A549 (cell line): ENCODE data around the gene BMP4. TPM values are rescaled to one million over a fixed set of nuclear protein-coding genes. Genes with fewer than 3 reads are reported as not detected.

Experiments
- ATAC-seq, 2 experiments: fragments of 200-7000 bp in 1 of 2; fragments of >200 bp in 1 of 2; cut with Nextera tagmentation in 1 of 2; cut with Tn5 transposase in 1 of 2; 3 replicates each; pipeline versions ENCODE4 v1.8.0 to v1.9.1; 2018 to 2020; ENCODE audit warnings: mild to moderate bottlenecking in 1 of 2, moderate library complexity in 1 of 2
- CTCF ChIA-PET: fragments of 300-600 bp; sonication (Branson Sonifier 250); formaldehyde crosslinking; extraction: SDS; loops from one replicate; lab custom pipeline; 2021; ENCODE audit warnings: antibody characterized with exemption, inconsistent platforms; lab: Yijun Ruan, JAX
- POLR2A ChIA-PET: fragments of 350-600 bp; formaldehyde crosslinking; extraction: SDS; loops from one replicate; lab custom pipeline; 2021; ENCODE audit warnings: antibody characterized with exemption, inconsistent platforms; lab: Yijun Ruan, JAX
- DNase-seq, 2 experiments: peaks; one replicate each; pipeline versions ENCODE4 v3.0.0 to v3.0.0-alpha.2; 2011 to 2016; ENCODE audit warnings: low read depth in 1 of 2, low spot score in 1 of 2
- FAIRE-seq: peaks from 2 replicates; lab custom pipeline; 2011; peaks lifted over from hg19 to GRCh38; lab: Jason Lieb, UNC
- H3K27ac ChIP-seq, 2 experiments: fragments of >200 bp; sonication (Bioruptor Twin); formaldehyde crosslinking; 3 replicates each; pipeline ENCODE4 v1.5.1; 2016 to 2017
- H3K4me1 ChIP-seq: fragments of >200 bp; sonication (Bioruptor Twin); formaldehyde crosslinking; 3 replicates; pipeline ENCODE4 v1.6.1; 2016
- H3K4me2 ChIP-seq: fragments of >200 bp; sonication (Bioruptor Twin); formaldehyde crosslinking; 3 replicates; pipeline ENCODE4 v1.6.1; 2016
- H3K4me3 ChIP-seq: fragments of >200 bp; sonication (Bioruptor Twin); formaldehyde crosslinking; 3 replicates; pipeline ENCODE4 v1.5.1; 2016
- H3K9me3 ChIP-seq: fragments of >200 bp; sonication (Bioruptor Twin); formaldehyde crosslinking; 3 replicates; pipeline ENCODE4 v1.6.1; 2016
- EHMT2 ChIP-seq: fragments of 200-600 bp; sonication (generic); IDR thresholded peaks from 2 replicates; pipeline ENCODE4 v1.6.1; 2016; ENCODE audit warnings: antibody characterized with exemption, low read depth, mild to moderate bottlenecking, moderate library complexity
- GATA3 ChIP-seq: IDR thresholded peaks from 2 replicates; pipeline ENCODE4 v1.6.1; 2012; ENCODE audit warnings: borderline replicate concordance
- JUN ChIP-seq, 2 experiments: fragments of >200 bp; sonication (Bioruptor Twin); formaldehyde crosslinking; IDR thresholded peaks; 2 replicates in 1 of 2; 3 replicates in 1 of 2; pipeline ENCODE4 v1.6.1; 2016 to 2017
- MAFK ChIP-seq: fragments of 450-650 bp; IDR thresholded peaks from 2 replicates; pipeline ENCODE4 v1.6.1; 2014; ENCODE audit not compliant: partially characterized antibody
- RAD21 ChIP-seq, 2 experiments: fragments of >200 bp in 1 of 2; sonication (Bioruptor Twin) in 1 of 2; formaldehyde crosslinking in 1 of 2; IDR thresholded peaks in 1 of 2; conservative IDR thresholded peaks in 1 of 2; 2 replicates in 1 of 2; 3 replicates in 1 of 2; pipeline ENCODE4 v1.6.1; 2012 to 2018; ENCODE audit warnings: inconsistent platforms in 1 of 2
- RCOR1 ChIP-seq: fragments of 150-350 bp; IDR thresholded peaks from 2 replicates; pipeline ENCODE4 v1.6.1; 2014; ENCODE audit warnings: antibody characterized with exemption, low read length, low read depth
- SMC3 ChIP-seq: fragments of >200 bp; sonication (Bioruptor Twin); formaldehyde crosslinking; IDR thresholded peaks from 3 replicates; pipeline ENCODE4 v1.6.1; 2018; ENCODE audit warnings: inconsistent platforms
- ZFP36 ChIP-seq: fragments of 450-650 bp; IDR thresholded peaks from 2 replicates; pipeline ENCODE4 v1.6.1; 2014; ENCODE audit warnings: borderline replicate concordance; ENCODE audit not compliant: partially characterized antibody
- WGBS: methylation state at CpG from one replicate; pipeline ENCODE4 v1.1.6; 2017; ENCODE audit errors: missing lambda C conversion rate; 5-methylcytosine and 5-hydroxymethylcytosine counted together
- polyA plus RNA-seq, 4 experiments: library from polyadenylated mRNA; depleted of rRNA in 3 of 4; stranded (reverse); fragments of >200 nt; fragmentation: RNase III in 1 of 4; extraction: RNeasy Plus Mini Kit Qiagen cat#74134 plus additional on column Dnase treatment in 1 of 4; gene quantifications; 2 replicates in 3 of 4; 3 replicates in 1 of 4; pipeline ENCODE4 v1.2.3, GENCODE V29; 2011 to 2017
- TF ChIP-seq, protein P1 (sequence below): fragments of 250-450 bp; sonication (Bioruptor Pico); IDR thresholded peaks from 2 replicates; pipeline ENCODE4 v1.5.0; 2020; ENCODE audit warnings: low read depth, mild to moderate bottlenecking, moderate library complexity
- TF ChIP-seq, protein P2 (sequence below): fragments of 200-600 bp; sonication (generic); IDR thresholded peaks from 2 replicates; pipeline ENCODE4 v1.6.1; 2016; ENCODE audit warnings: antibody characterized with exemption, mild to moderate bottlenecking, moderate library complexity
- TF ChIP-seq, protein P3 (sequence below): fragments of >200 bp; sonication (Bioruptor Twin); formaldehyde crosslinking; IDR thresholded peaks from 2 replicates; pipeline ENCODE4 v1.6.1; 2016

Gene BMP4
- polyA plus RNA-seq, 2 of the 4 experiments (the other 2 are of a cell fraction): 4.1 to 8.9 TPM

DNA sequence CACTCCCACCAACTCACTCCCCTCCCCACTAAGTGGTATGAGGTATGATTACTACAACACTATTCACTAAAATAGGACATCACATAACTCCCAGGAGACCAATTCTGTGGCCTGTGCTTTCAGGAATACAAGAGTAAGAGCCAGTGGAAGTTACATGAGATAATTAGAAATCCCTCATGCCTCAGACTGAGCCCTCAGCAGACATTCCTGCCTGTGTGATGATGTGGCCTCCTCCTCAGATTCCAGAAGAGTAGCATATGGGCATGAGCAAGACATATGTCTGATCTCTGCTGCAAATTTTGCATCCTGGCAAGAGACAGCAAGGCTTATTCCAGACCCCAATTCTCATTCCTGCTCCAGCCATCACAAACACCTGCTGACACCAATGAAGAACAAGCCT is 46.0 kb upstream of the BMP4 start:
- peaks cover 31% of the 10 kb centered on the region for H3K4me1 ChIP-seq
- ChIA-PET POLR2A (no interaction called here), CTCF (interaction anchor here (1.4 kb wide), 1 partner anchor 13 kb away, joined by 5 read pairs; no protein-coding TSS in a partner anchor)
- DNase-seq: no peak
- H3K9me3 ChIP-seq: no peaks in the 10 kb centered on the region
- H3K27ac ChIP-seq: no peak overlapping the region
- no peak for TF ChIP-seq EHMT2
- TF ChIP-seq JUN (IDR thresholded peaks at IDR 0.05): no peak
- TF ChIP-seq, protein P1, sequence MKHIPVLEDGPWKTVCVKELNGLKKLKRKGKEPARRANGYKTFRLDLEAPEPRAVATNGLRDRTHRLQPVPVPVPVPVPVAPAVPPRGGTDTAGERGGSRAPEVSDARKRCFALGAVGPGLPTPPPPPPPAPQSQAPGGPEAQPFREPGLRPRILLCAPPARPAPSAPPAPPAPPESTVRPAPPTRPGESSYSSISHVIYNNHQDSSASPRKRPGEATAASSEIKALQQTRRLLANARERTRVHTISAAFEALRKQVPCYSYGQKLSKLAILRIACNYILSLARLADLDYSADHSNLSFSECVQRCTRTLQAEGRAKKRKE (CRISPR knock-in tag): no peak
- TF ChIP-seq, all 56 proteins: peak for 0
- ATAC-seq (no peak), FAIRE-seq (no peak)
- H3K4me3 ChIP-seq: no peak overlapping the region
- no peak overlapping the region for H3K4me2 ChIP-seq

DNA sequence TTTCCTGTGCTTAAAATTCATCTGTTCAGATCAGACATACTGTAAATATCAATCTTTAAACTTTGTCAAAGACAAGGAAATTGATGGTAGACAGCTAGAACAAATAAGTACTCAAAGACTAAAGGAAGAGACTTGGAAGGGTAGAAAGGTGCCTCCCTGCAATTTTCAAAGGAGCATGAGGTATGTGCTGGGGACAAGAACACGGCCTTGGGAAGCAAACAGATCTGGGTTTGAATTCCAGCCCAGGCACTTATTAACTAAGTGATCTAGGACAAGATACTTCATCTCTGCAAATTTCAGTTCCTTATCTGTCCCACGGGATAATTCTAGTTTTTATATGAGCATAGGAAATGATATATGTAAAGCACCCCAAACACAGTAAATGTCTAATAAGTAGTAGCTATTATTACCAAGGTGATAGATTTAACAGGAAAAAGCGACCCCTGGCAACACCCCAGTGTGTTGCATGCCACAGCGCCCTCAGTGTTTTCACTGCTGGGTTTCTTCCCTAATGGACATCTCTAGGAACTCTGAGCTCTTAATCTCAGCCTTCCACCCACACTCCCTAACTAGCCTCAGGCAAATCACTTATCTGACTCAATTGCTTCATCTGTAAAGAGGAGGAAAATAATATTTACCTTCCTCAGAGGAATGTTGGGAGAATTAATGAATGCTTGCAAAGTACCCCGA is 44.7 kb upstream of the BMP4 start:
- POLR2A ChIA-PET: no interaction called here
- CTCF ChIA-PET: interaction anchor here (1.1 to 1.6 kb wide), 2 partner anchors 42 to 328 kb away, joined by 3 to 6 read pairs; no protein-coding TSS in a partner anchor
- ATAC-seq (peak in 1 of 2 experiments; percentile 51; a peak in 3 of 6 replicates), FAIRE-seq (no peak), DNase-seq (peak in 1 of 2 experiments; percentile 22)
- H3K9me3 ChIP-seq: no peaks in the 10 kb centered on the region
- H3K27ac ChIP-seq: no peak overlapping the region; a peak in 1 of 6 replicates
- peaks cover 31% of the 10 kb centered on the region for H3K4me1 ChIP-seq
- 38% methylated on average over 5 of the region's 5 CpGs for WGBS
- H3K4me3 ChIP-seq: no peak overlapping the region
- TF ChIP-seq, protein P2, sequence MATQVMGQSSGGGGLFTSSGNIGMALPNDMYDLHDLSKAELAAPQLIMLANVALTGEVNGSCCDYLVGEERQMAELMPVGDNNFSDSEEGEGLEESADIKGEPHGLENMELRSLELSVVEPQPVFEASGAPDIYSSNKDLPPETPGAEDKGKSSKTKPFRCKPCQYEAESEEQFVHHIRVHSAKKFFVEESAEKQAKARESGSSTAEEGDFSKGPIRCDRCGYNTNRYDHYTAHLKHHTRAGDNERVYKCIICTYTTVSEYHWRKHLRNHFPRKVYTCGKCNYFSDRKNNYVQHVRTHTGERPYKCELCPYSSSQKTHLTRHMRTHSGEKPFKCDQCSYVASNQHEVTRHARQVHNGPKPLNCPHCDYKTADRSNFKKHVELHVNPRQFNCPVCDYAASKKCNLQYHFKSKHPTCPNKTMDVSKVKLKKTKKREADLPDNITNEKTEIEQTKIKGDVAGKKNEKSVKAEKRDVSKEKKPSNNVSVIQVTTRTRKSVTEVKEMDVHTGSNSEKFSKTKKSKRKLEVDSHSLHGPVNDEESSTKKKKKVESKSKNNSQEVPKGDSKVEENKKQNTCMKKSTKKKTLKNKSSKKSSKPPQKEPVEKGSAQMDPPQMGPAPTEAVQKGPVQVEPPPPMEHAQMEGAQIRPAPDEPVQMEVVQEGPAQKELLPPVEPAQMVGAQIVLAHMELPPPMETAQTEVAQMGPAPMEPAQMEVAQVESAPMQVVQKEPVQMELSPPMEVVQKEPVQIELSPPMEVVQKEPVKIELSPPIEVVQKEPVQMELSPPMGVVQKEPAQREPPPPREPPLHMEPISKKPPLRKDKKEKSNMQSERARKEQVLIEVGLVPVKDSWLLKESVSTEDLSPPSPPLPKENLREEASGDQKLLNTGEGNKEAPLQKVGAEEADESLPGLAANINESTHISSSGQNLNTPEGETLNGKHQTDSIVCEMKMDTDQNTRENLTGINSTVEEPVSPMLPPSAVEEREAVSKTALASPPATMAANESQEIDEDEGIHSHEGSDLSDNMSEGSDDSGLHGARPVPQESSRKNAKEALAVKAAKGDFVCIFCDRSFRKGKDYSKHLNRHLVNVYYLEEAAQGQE: no peak
- TF ChIP-seq ZFP36 (no peak), RAD21 (conservative IDR thresholded peaks at IDR 0.05 in 1 of 2, IDR thresholded peaks at IDR 0.05 in 1 of 2) (peak; percentile 24 to 30; a peak in 3 of 5 replicates)
- H3K4me2 ChIP-seq: peak overlapping the region; percentile 25; the same call in 2 of the 3 replicates

DNA sequence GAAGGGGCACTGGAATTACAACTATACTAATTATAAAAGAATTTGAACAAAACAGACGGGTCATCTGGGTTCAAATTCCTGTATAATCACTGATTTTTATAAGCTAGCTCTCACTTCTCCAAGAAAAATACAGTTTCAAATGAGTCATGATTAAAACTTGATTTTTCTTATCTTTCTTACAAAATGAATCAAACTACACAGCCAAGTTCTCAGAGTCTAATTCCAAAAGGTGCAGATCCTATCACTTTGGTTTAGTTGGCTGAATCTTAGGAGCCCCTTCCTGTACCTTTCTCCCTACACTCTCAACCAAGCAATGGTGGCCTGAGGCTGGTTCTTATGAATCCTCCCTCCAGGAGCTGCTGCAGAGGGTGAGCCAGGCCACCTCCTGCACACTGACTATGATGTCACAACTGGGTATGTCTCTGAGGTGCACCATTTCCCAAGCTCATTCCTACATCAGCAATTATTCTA is 43.8 kb upstream of the BMP4 start:
- peak in 1 of 2 experiments; percentile 33 for DNase-seq
- POLR2A ChIA-PET: no interaction called here
- TF ChIP-seq MAFK: peak; percentile 27
- TF ChIP-seq, protein P3, sequence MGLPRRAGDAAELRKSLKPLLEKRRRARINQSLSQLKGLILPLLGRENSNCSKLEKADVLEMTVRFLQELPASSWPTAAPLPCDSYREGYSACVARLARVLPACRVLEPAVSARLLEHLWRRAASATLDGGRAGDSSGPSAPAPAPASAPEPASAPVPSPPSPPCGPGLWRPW: no peak
- 0 out of 6 replicates have a peak, but pooled peaks of 1 of the 2 experiments have one; percentile 26 for ATAC-seq
- no peaks in the 10 kb centered on the region for H3K9me3 ChIP-seq
- WGBS: 67% methylated on average over 1 of the region's 1 CpG
- H3K4me1 ChIP-seq: peaks cover 31% of the 10 kb centered on the region
- H3K4me3 ChIP-seq: no peak overlapping the region
- CTCF ChIA-PET: interaction anchor here (1.1 to 1.6 kb wide), 2 partner anchors 41 to 329 kb away, joined by 3 to 6 read pairs; no protein-coding TSS in a partner anchor
- no peak for FAIRE-seq
- H3K27ac ChIP-seq: no peak overlapping the region
- H3K4me2 ChIP-seq: peak overlapping the region; percentile 2; the same call in 1 of the 3 replicates

DNA sequence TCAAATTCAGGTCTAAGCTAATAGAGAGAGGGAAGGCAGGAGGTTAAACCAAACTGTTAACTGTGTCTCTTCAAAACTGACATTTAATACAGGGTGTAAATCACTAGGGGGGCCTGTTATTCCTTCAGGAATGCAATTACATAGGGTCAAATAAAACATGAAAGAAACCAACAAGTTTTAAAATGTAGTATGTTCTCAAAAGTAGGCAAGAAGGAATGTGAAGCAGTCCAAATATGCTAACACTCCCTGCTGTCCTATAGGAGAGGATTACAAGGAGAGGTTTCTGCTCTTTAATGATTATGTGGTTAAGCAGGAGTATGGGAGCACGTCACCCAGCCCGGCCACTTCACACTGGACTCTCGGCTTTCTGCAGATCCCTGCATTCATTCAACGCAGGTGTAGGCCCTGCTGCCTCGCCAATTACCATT is 42.5 kb upstream of the BMP4 start:
- Histone ChIP-seq H3K27ac (peak overlapping the region in 1 of 2 experiments; percentile 31; a peak in 1 of 6 replicates), H3K9me3 (no peaks in the 10 kb centered on the region), H3K4me1 (peaks cover 31% of the 10 kb centered on the region), H3K4me2 (peak overlapping the region; percentile 42), H3K4me3 (no peak overlapping the region)
- ATAC-seq (peak; percentile 63 to 64; a peak in 3 of 6 replicates), DNase-seq (peak in 1 of 2 experiments; percentile 43), FAIRE-seq (no peak)
- ChIA-PET POLR2A (no interaction called here), CTCF (no interaction called here)
- no peak for TF ChIP-seq SMC3
- peak; percentile 17; the same call in 1 of the 2 replicates for TF ChIP-seq GATA3
- TF ChIP-seq RCOR1: no peak
- 36% methylated on average over 5 of the region's 5 CpGs for WGBS
